Urinary bladder (tissue), 4 donors: ENCODE data around the gene TRIM7. TPM values are rescaled to one million over a fixed set of nuclear protein-coding genes. Genes with fewer than 3 reads are reported as not detected.
"Not testable (repeated sequence)": the region's sequence is repeated elsewhere in the genome, so short reads cannot be mapped to it uniquely, and the experiment has no call there.

ENCODE experiments used
- DNase-seq: peaks from one replicate; pipeline ENCODE4 v3.0.0-alpha.2; 2015; ENCODE audit errors: extremely low spot score
- H3K27ac ChIP-seq: one replicate; pipeline ENCODE4 v1.5.1; 2013; ENCODE audit warnings: low read depth, mild to moderate bottlenecking, moderate library complexity
- H3K36me3 ChIP-seq: one replicate; pipeline ENCODE4 v1.6.1; 2013; ENCODE audit warnings: mild to moderate bottlenecking, moderate library complexity; ENCODE audit not compliant: insufficient read depth
- H3K4me1 ChIP-seq: one replicate; pipeline ENCODE4 v1.6.1; 2013; ENCODE audit warnings: mild to moderate bottlenecking, moderate library complexity; ENCODE audit not compliant: insufficient read depth
- H3K4me3 ChIP-seq: one replicate; pipeline ENCODE4 v1.5.1; 2013; ENCODE audit warnings: low read depth, low read length
- WGBS: extraction: QIAGEN DNeasy Blood & Tissue Kit; methylation state at CpG from one replicate; pipeline ENCODE4 v1.1.7; 2013; 5-methylcytosine and 5-hydroxymethylcytosine counted together
- polyA plus RNA-seq: library from polyadenylated mRNA; stranded (reverse); fragments of 200-250 nt; gene quantifications from one replicate; pipeline ENCODE4 v1.2.3, GENCODE V29; 2013
- total RNA-seq: library from RNA; depleted of rRNA; stranded (reverse); fragments of >200 nt; gene quantifications from one replicate; pipeline ENCODE4 v1.2.3, GENCODE V29; 2014
- donor health status: healthy with polysubstance abuse.
- donor health status: healthy.

TRIM7 gene
- total and polyA plus RNA-seq, 2 donors: 1.2 to 3.7 TPM

DNA sequence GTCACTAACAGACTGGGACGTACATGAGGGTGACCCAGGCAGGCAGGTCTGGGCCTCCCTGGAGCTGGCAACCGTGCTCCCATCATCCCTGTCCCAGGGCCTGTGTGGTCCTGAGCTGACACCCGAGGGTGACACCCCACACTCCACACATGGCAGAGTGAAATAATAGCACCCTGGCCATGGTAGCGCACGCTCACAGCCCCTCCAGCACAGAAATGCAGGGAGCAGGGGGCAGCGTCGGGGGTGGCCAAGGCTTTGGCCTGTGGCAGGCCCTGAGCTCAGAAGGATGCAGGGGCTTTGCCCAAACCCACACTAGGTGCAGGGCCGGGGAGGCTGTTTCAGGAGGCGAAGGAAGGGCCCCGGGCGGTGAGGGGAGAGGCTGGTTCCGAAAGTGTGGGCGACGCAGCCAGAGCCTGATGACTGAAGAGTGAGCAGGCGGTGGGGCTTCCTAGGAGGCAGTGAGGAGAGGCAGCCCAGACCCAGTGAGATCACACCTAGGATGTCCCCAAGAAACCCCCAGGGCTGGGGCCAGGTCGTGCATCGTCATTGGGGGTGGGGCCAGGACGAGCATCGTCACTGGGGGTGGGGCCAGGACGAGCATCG, 44.7 kb downstream of the TRIM7 start:
- H3K4me1 ChIP-seq: no peaks in the 10 kb centered on the region
- no peak overlapping the region for H3K27ac ChIP-seq
- no peak for DNase-seq
- no peaks in the 10 kb centered on the region for H3K36me3 ChIP-seq
- H3K4me3 ChIP-seq: no peak overlapping the region
- WGBS: 46% methylated on average over 21 of the region's 21 CpGs

DNA sequence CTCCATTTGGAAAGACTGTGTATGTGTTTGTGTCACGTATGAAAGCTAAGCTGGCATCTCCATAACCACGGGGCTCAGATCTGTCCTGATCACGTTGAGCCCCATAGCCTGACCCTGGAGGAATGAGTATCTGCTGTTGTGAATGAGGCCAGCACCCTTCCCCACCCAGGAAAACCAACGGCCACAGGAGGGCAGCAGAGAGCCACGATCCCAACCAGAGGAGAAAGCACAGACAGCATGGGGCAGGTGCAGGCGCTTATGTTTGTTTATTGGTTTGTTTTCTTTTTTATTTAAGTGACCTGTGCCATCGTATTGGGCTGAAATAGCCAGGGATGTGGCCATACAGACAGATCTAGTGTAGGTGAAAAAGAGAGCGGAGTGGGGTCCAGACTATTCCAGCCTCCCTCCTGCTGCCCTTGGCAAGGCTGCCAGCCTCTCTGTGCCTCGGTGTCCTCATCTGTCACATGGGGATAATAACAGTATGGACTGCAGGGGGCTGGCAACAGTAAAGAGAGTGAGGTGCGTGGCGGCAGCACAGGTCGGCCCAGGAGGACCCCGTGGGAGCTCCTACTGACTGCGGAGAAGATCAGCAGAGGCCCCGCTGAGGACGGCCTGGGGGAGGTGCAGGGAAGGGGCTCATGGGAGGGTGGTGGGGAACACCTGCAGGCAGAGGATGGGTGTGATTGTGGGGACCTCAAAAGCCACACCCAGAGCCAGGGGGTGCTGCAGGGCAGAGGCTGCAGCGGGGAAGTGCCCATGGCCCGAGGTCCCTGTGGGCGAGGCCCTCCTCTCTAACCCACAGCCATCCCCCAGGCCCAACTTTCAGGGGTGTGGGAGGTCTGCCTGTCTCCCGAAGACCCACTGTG, 45.5 kb downstream of the TRIM7 start:
- Histone ChIP-seq H3K4me3 (no peak overlapping the region), H3K4me1 (no peaks in the 10 kb centered on the region), H3K27ac (no peak overlapping the region), H3K36me3 (no peaks in the 10 kb centered on the region)
- 55% methylated on average over 20 of the region's 20 CpGs for WGBS
- DNase-seq: peak; percentile 43

DNA sequence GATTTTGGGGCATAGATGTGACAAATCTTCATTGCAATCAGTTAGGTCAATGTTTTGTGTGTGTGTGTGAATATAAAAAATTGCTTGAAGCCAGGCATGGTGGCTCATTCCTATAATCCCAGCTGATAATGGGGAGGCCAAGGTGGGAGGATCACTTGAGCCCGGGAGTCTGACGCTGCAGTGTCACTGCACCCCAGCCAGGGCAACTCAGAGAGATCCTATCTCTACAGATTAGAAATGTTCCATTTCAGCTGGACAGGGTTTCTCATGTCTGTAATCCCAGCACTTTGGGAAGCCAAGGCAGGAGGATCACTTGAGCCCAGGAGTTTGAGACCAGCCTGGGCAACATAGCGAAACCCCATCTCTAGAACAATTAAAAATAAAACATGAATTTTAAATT, 46.1 kb downstream of the TRIM7 start:
- DNase-seq: no peak
- Histone ChIP-seq H3K4me3 (no peak overlapping the region), H3K36me3 (no peaks in the 10 kb centered on the region), H3K27ac (no peak overlapping the region), H3K4me1 (no peaks in the 10 kb centered on the region)
- WGBS: 84% methylated on average over 3 of the region's 3 CpGs

DNA sequence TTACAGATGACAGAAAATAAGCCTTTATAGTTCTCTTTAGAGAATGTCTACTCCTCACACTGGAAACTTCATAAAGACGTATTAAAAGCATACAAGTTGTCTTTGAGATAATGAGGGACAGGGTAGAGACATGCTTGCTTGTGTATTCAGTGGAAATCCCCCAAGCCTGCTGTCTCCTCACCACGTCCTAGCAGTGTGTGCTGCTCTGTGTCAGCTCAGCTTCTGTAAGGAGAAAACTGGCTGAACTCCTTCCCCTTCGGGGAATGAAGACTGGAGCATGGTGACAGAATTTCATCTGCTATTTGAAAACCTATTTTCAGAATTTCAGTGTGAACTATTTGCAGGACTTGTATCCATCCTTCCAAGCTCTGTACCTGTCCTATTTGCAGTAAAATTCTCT, 48.2 kb downstream of the TRIM7 start:
- WGBS: 45% methylated on average over 3 of the region's 3 CpGs
- H3K4me3 ChIP-seq: no peak overlapping the region
- no peaks in the 10 kb centered on the region for H3K4me1 ChIP-seq
- no peaks in the 10 kb centered on the region for H3K36me3 ChIP-seq
- no peak overlapping the region for H3K27ac ChIP-seq
- no peak for DNase-seq

DNA sequence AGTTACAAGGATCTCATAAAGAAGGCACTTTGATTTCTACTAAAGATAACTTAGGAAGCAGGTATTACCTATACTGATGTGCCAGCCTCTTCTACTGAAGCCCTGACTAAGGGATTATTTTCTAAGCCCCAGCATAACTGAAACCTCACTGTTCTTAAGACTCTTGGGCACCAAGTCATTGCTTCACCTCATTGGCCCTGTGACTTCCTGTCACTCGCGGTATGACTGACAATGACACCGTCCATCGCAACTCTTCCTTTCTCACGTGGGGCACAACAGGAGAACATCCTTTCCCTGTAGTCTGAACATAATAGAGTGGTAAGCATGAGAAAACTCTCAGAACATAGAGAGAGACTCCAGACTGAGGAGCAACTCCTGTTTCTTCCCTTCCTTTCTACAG, 51.2 kb downstream of the TRIM7 start:
- Histone ChIP-seq H3K4me1 (no peaks in the 10 kb centered on the region), H3K36me3 (no peaks in the 10 kb centered on the region), H3K27ac (no peak overlapping the region), H3K4me3 (no peak overlapping the region)
- no peak for DNase-seq
- WGBS: 67% methylated on average over 5 of the region's 5 CpGs

DNA sequence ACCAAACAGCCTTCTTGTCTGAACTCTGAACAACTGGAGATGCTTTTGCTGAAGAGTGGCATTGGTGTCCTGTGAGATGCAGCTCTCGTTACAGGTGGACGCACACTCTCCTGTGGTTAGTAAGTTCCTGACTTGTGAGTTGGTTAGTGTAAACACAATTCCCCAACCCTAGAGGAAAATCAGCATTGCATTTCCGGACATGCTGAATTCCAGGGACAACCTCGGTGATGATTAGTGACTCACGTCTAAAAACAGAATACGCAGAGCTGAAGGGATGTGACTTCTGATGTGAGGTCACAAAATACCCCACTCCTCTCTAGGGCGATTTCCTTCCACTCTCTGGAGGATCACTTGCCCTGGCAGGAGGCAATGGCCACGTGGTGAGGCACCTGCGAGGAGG, 52.6 kb downstream of the TRIM7 start:
- Histone ChIP-seq H3K36me3 (no peaks in the 10 kb centered on the region), H3K4me1 (no peaks in the 10 kb centered on the region), H3K4me3 (no peak overlapping the region), H3K27ac (no peak overlapping the region)
- DNase-seq: no peak
- 76% methylated on average over 9 of the region's 9 CpGs for WGBS

DNA sequence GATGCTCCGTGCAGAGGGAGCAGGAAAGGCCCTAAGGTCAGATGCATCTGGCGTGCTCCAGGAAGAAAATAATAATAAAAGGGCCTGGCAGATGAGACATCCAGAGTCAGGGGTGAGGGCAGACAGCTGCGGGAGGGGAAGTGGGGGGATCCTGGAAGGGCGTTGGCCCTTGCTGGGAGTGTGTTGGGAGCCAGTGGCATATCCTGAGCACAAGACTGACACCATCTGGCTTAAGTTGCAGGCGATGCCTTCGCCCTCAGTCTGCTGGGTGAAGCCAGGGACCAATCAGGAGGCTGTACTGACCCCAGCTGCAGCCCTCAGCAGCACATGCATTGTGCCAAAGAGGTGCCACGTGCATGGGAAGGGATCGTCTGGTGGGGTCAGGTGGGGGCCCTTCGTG, 53.9 kb downstream of the TRIM7 start:
- H3K36me3 ChIP-seq: no peaks in the 10 kb centered on the region
- WGBS: 26% methylated on average over 9 of the region's 9 CpGs
- no peak overlapping the region for H3K27ac ChIP-seq
- DNase-seq: no peak
- no peaks in the 10 kb centered on the region for H3K4me1 ChIP-seq
- no peak overlapping the region for H3K4me3 ChIP-seq

DNA sequence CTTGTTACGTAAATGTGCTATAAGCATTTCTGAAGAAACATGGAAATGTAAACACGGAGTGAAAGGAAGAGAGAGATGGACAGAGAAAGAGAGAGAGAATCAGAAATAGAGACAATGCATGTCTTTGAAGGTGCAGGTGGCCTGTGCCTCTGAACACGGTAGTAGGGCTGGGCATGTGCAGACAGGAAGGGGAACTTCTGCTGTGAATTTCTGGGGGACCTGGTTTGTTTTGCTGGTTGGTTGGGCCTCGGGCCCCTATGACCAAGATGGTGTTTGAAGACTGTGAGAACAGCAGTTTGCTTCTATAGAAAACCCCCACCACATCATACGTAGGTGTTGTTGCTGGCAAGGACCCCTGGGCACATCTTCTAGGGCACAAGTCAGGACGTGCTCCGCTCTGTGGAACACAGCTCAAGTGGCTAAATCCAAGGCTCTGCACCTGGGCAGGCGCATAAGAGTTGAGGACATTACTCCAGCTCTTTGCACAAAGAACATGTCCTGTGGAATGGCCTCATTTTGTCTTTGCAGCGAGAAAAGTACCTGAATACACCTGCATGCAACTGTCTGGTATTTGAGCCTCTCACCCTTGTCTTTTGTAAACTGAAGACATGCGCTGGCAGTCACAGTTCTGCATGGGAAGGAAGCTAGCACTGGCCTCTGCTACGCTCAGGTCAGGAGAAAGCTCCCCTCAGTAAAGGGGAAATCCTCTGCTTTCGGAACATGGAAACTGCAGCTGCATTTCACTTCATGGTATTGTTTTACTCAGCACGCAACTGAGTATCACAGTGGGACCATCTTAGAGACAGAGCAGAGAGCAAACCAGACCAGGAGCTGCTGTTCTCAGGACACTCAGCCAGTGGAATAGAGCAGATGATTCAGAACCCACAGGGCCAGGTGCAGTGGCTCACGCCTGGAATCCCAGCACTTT, 54.9 kb downstream of the TRIM7 start:
- Histone ChIP-seq H3K27ac (no peak overlapping the region), H3K4me3 (no peak overlapping the region), H3K36me3 (no peaks in the 10 kb centered on the region), H3K4me1 (no peaks in the 10 kb centered on the region)
- no peak for DNase-seq
- WGBS: 77% methylated on average over 14 of the region's 14 CpGs

DNA sequence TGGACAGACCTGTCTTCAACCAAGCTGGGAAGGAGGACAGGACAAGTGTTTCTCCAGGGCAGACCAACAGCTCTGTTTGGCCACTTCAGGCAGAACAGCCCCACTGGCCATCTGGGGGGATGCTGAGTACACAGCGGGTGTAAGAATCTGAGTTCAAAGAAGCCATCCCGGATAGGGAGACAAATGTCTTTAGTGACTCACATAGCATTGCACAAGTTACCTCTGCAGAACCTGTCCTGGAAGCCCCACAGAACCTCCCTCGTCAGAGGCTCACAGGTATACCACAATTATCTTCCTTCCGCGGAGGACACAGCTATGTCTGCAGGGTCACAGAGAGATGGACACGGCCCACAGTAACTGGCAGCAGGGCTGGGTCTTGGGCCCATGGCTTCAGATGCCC, 55.6 kb downstream of the TRIM7 start:
- DNase-seq: no peak
- H3K4me3 ChIP-seq: no peak overlapping the region
- H3K27ac ChIP-seq: no peak overlapping the region
- WGBS: 80% methylated on average over 6 of the region's 6 CpGs
- no peaks in the 10 kb centered on the region for H3K4me1 ChIP-seq
- H3K36me3 ChIP-seq: no peaks in the 10 kb centered on the region

DNA sequence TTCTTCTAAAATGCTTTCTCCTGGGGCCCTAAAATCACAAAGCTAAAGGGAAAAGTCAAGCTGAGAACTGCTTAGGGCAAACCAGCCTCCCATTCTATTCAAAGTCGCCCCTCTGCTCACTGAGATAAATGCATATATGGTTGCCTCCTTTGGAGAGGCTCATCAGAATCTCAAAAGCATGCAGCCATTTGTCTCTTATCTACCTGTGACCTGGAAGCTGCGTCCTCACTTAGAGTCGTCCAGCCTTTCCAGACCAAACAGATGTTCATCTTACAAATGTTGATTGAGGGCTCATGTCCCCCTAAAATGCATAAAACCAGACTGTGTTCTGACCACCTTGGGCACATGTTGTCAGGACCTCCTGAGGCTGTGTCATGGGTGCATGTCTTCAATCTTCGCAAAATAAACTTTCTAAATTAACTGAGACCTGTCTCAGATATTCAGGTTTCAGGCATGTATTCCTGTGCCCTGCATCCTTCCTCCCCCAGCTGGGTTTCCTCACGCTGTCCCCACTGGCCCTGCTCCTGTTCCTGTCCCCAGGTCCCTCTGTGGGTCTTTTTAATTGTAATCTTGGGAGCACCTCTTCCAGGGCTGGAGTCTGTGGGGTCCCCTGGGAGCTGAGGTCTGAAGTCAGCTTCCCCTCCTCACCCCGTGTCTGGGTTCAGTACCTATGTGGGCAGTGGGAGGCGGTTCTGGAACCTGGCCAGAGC, 57.9 kb downstream of the TRIM7 start, which contains the start of gene OR2V2:
Gene OR2V2 (plus strand): TSS at position 660 of the 710 bp plus-strand sequence. CDS start 7,357 bp downstream, outside the sequence.
- 54% methylated on average over 7 of the region's 7 CpGs for WGBS
- not testable (repeated sequence) for H3K36me3 ChIP-seq, H3K4me1 ChIP-seq

DNA sequence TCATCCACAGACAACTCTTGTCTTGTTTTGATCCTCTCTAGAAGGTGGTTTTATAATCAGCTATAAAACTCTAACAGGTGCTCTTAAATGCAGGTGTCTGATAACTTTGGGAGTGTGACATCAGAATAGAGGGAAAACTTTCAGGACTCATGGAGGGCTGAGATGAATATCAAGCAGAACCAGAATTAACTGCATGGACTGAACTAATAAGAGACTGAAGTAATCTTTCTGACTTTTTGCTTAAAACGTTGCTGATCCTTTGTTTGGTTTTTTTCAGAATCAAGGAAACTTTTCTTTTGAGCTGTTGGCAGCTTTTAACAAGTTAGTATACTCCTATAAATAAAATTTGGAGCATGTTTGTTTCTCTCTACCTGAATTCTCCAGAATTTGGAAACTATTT, 59.9 kb downstream of the TRIM7 start:
- H3K4me1 ChIP-seq: no peaks in the 10 kb centered on the region
- H3K4me3 ChIP-seq: no peak overlapping the region
- no peak overlapping the region for H3K27ac ChIP-seq
- DNase-seq: no peak
- no peaks in the 10 kb centered on the region for H3K36me3 ChIP-seq
- 49% methylated on average over 1 of the region's 1 CpG for WGBS

More for the DNA sequence above, 57.9 kb downstream of the TRIM7 start, which contains the start of gene OR2V2:
- not testable (repeated sequence) for H3K4me3 ChIP-seq, H3K27ac ChIP-seq, DNase-seq
